ENCODE results near the gene XXYLT1. TPM values are rescaled to one million over a fixed set of nuclear protein-coding genes. Genes with fewer than 3 reads are reported as not detected.

Gene XXYLT1
- total and polyA plus RNA-seq, 9 of the 15 experiments (the other 6 are each of a cell fraction or from before 2014, with no cell fraction given) = 1.9 to 18.9 (median 15.0) TPM

DNA sequence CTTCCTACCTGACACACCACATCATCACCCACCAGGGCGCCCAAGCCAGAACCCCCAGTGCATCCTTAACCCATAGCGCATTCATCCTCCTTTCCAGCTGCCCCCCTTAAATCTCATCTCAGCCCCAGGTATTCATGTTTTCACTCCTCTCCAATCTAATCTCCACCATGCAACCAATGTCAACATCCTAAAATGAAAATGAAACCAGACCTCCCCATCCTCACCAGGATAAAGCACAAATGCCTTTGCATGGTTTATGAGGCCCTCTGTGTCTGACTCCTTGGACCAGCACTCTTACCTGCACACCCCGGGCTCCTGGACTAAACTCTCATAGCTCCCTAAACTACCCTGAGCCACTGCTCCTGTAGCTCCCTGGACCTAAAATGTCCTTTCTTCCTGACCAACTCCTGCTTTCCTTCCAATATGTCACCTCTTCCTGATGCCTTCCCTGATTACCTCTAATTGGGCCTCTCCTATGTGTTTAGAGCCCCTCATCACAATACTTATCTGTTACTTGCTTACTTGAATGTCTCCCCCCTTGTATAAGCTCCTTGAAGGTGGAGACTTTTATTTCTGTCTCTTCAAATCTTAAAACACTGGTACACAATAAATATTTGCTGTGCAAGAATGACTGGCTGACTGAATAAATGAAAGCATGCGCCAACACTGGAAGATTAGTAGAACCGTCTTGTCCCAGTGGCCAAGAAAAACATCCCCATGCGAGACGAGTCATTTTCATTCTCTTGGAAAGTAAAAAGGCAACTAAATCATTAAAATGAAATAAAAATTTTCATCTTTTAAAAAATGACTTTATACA, 142.5 kb downstream of the XXYLT1 start (continued):
- no peak for TF ChIP-seq RNF219 (CRISPR knock-in tag; IDR thresholded peaks at IDR 0.05)
- peak; percentile 66; the same call in 1 of the 2 replicates for TF ChIP-seq SMARCA5 (IDR thresholded peaks at IDR 0.05)
- TF ChIP-seq NFYB (IDR thresholded peaks at IDR 0.05; ENCODE audit: extremely low read depth, insufficient read length) = no peak
- TF ChIP-seq TFE3 (CRISPR knock-in tag; IDR thresholded peaks at IDR 0.05) = no peak
- no peak for TF ChIP-seq FIP1L1 (IDR thresholded peaks at IDR 0.05; ENCODE audit: low read depth, low read length, poor library complexity, severe bottlenecking)
- TF ChIP-seq KHSRP (IDR thresholded peaks at IDR 0.05) = no peak
- no peak for TF ChIP-seq RAD51 (IDR thresholded peaks at IDR 0.05; ENCODE audit: borderline replicate concordance, low read depth)
- no peak for TF ChIP-seq POU5F1 (IDR thresholded peaks at IDR 0.05; ENCODE audit: borderline replicate concordance, low read depth, low read length, partially characterized antibody)
- no peak for TF ChIP-seq NCOA2 (IDR thresholded peaks at IDR 0.05; ENCODE audit: partially characterized antibody in 2 of 2)
- TF ChIP-seq IRF9 (tag; IDR thresholded peaks at IDR 0.05) = no peak
- no peak for TF ChIP-seq ETS2 (tag; IDR thresholded peaks at IDR 0.05; ENCODE audit: borderline replicate concordance, poor library complexity, severe bottlenecking)
- TF ChIP-seq ZNF274 (IDR thresholded peaks at IDR 0.05; ENCODE audit: borderline replicate concordance, low read depth, low read length) = no peak
- TF ChIP-seq, protein P1, sequence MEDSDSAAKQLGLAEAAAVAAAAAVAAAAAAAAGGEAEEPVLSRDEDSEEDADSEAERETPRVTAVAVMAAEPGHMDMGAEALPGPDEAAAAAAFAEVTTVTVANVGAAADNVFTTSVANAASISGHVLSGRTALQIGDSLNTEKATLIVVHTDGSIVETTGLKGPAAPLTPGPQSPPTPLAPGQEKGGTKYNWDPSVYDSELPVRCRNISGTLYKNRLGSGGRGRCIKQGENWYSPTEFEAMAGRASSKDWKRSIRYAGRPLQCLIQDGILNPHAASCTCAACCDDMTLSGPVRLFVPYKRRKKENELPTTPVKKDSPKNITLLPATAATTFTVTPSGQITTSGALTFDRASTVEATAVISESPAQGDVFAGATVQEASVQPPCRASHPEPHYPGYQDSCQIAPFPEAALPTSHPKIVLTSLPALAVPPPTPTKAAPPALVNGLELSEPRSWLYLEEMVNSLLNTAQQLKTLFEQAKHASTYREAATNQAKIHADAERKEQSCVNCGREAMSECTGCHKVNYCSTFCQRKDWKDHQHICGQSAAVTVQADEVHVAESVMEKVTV (CRISPR knock-in tag; IDR thresholded peaks at IDR 0.05) = no peak
- TF ChIP-seq ZNF23 (CRISPR knock-in tag; IDR thresholded peaks at IDR 0.05) = no peak
- TF ChIP-seq MTA1 (IDR thresholded peaks at IDR 0.05; ENCODE audit: borderline replicate concordance) = no peak
- no peak for TF ChIP-seq CSDE1 (IDR thresholded peaks at IDR 0.05)
- TF ChIP-seq ATF1 (CRISPR knock-in tag; IDR thresholded peaks at IDR 0.05) = no peak
- TF ChIP-seq ATF1 (tag; IDR thresholded peaks at IDR 0.05) = no peak
- no peak for TF ChIP-seq ZNF184 (CRISPR knock-in tag; IDR thresholded peaks at IDR 0.05)
- no peak for TF ChIP-seq NR1H2 (CRISPR knock-in tag; IDR thresholded peaks at IDR 0.05)

Data from K562 (cell line).